GM23338 (cell line): ENCODE data around the gene PXMP4.

ENCODE experiments used
- CREB1 ChIP-seq: fragments of 250-450 bp; sonication (Bioruptor Pico); IDR thresholded peaks from 2 replicates; pipeline ENCODE4 v1.5.0; 2020; ENCODE audit warnings: low read depth, mild to moderate bottlenecking, moderate library complexity
- CTCF ChIP-seq, 2 experiments: fragments of 200-600 bp in 1 of 2; sonication (generic) in 1 of 2; conservative IDR thresholded peaks; 2 replicates each; pipeline versions ENCODE4 v1.5.1 to v1.6.1; 2016 to 2017; ENCODE audit warnings: antibody characterized with exemption in 2 of 2, low read depth in 2 of 2, mild to moderate bottlenecking in 2 of 2, moderate library complexity in 1 of 2

- TF ChIP-seq CTCF (conservative IDR thresholded peaks at IDR 0.05; ENCODE audit: low read depth in 2 of 2): no peak
- no peak for TF ChIP-seq CREB1 (CRISPR knock-in tag)
These were observed 45.0 kb upstream of the PXMP4 start for GRCh38 chr20:33765099-33765498.
